Subcutaneous preadipocyte (primary cell): ENCODE measurements around the gene COQ3. TPM values are rescaled to one million over a fixed set of nuclear protein-coding genes. Genes with fewer than 3 reads are reported as not detected.

Source experiments
- total RNA-seq: library from RNA; depleted of rRNA; stranded (reverse); fragments of >200 nt; gene quantifications from 2 replicates; pipeline ENCODE4 v1.2.3, GENCODE V29; 2012

Gene COQ3, protein sequence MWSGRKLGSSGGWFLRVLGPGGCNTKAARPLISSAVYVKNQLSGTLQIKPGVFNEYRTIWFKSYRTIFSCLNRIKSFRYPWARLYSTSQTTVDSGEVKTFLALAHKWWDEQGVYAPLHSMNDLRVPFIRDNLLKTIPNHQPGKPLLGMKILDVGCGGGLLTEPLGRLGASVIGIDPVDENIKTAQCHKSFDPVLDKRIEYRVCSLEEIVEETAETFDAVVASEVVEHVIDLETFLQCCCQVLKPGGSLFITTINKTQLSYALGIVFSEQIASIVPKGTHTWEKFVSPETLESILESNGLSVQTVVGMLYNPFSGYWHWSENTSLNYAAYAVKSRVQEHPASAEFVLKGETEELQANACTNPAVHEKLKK
- 5.5 and 9.4 TPM in 2 replicates for total RNA-seq

DNA sequence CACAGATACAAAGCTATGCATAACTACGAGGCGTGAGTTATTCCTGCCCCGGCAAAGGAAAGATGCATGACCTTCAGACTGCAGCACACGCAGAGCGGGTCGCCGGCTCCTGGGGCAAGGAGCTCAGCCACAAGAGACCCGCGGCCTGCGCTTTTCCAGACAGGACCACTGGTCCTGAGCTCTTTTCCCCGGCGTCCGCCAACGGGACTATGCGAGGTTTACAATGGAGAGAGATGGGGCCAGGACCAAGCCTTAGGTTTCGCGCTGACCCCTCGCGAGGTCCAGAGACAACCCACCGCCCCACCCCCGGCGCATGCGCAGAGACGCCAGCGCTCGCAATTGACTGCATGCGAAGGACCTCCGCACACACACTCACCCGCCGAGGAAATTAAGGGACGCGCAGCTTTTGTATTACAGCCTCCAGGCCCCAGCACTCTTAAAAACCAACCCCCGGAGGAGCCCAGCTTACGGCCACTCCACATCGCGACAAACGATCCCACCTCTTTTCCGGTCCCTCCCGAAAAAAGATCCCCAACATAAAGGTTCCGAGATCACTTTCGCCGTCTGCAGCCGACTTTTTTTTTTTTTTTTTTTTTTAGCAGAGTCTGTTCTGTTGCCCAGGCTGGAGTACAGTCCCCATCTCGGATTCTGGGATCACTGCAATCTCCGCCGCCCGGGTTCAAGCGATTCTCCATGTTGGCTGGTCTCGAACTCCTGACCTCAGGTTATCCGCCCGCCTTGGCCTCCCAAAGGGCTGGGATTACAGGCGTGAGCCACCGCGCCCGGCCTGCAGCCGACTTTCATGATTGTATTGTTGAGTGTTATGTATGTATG lies at the start of gene COQ3:
Gene COQ3, minus strand, starts transcription at position 498 of the 834 bp plus-strand sequence. Its CDS starts 16 bp downstream, at position 482.

DNA sequence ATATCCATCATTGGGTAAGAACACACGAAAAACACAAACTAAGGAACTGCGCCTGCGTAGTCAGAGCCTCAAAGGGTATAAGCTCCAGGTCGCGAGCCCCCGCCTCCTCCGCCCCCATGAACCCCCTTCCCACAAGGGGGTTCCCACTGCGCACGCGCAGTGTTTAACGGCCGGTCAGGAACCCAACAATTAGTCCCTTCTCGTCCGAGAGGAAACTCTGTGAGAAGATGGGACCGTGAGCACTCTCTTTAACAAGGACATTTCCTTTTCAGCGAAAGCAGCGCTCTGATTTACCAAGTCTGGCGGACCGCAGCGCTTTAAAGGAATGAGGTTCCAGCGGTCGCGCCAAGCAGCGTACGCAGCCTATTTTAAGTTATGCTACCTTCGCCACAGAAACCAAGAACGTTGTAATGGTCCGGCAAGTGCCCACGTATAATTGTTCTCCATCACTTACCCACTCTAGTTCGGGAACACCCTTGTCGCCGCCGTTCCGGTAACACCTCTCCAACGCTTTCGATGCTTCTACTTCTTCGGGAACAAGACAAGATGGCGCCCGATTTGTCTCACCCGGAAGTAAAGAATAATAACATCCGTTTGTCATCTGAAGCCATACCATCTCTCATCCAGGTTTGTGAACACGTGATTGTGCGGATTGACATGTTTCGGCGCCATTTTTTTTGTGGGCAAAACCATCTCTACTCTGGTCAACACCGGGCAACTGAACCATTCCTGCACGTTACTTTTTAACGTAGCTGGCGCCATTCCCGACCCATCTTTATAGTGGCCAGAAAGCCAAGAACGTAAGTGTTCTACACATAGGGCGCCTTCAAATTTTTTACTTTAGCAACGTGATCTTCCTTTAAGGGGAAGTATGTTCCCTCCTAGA lies 31.0 kb upstream of the COQ3 start, which contains the start of gene PNISR:
Gene PNISR, minus strand, starts transcription at position 548 of the 886 bp plus-strand sequence. CDS start 10,649 bp downstream, outside the sequence.

DNA sequence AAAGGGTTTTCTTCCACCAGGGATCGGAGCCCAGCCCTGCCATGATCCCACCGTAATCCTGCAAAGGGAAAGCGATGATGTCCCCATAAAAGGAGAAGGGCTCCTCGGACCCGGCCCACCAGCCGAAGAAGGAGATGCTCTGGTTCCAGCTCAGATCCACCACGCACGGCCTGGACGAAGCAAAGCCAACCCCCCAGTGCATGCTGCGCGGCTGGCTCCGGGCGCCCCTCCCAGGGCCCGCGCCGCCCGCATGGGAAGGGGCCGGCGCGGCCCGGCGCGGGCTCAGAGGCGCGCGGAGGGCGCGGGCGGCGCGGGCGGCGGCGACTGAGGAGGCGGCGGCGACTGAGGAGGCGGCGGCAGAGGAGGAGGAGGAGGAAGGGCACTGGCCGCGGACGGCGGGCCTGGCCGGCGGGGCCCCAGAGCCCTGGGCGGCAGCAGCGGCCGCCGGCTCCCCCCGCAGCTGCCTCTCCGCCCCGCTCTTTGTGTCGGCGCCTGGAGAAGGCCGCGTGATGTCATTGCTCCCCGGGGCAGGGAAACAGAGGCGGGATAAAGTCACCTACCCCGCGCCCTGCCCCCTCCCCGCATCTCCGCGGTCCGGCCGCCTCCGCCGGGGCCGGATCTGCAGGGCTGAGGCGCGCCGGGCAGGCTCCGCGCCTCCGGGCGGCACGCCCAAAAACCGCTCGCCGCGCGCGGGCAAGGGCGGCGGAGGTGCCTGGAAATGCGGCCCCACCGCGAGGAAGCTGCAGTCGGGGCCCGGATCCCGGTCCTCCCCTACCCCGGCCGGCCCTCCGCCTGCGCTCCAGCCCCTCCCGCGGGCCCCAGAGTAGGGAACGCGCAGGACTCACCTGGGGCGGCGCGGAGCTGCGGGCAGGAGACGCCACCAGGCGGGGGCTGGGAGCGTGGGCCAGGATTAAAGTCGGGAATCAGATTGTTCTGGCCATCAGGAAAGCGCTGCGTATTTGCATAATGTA lies 44.5 kb downstream of the COQ3 start, which contains the start of gene FAXC:
Gene FAXC, minus strand, starts transcription at position 504 of the 971 bp plus-strand sequence. Its CDS starts 302 bp downstream, at position 202.

Other genes with a start within 250 kb of the COQ3 start
- gene FAXC, start 44.5 kb downstream of the COQ3 start, total RNA-seq: 0.20 and 0.37 TPM in 2 replicates
- 64.7 and 64.9 TPM in 2 replicates for gene PNISR, start 31.1 kb upstream of the COQ3 start, total RNA-seq
- gene USP45, start 121.2 kb upstream of the COQ3 start, total RNA-seq: 13.6 and 23.9 TPM in 2 replicates
- gene CCNC, start 174.5 kb upstream of the COQ3 start, total RNA-seq: 79.7 and 83.9 TPM in 2 replicates
- gene PRDM13, start 212.6 kb upstream of the COQ3 start, total RNA-seq: not detected in 2 replicates